GM23338 (cell line): ENCODE data around the gene SCN2B. TPM values are rescaled to one million over a fixed set of nuclear protein-coding genes. Genes with fewer than 3 reads are reported as not detected.

Experiments
- ATAC-seq: fragments of 200-7000 bp; cut with Tn5 transposase; 3 replicates; pipeline ENCODE4 v1.9.1; 2020
- DNase-seq: peaks from one replicate; pipeline ENCODE4 v3.0.0-alpha.2; 2015; ENCODE audit warnings: low spot score
- H2AFZ ChIP-seq: fragments of 200-600 bp; sonication (generic); 2 replicates; pipeline ENCODE4 v1.8.0; 2016; ENCODE audit warnings: antibody characterized with exemption, mild to moderate bottlenecking, moderate library complexity
- H3F3A ChIP-seq: fragments of 200-600 bp; sonication (generic); replicated peaks from 2 replicates; pipeline ENCODE4 v1.8.0; 2017; ENCODE audit warnings: antibody characterized with exemption, mixed run types, low read depth
- H3K27ac ChIP-seq: fragments of 200-600 bp; sonication (generic); 2 replicates; pipeline ENCODE4 v1.6.1; 2016; ENCODE audit warnings: low read depth
- H3K27me3 ChIP-seq: fragments of 200-600 bp; sonication (generic); 2 replicates; pipeline ENCODE4 v1.8.0; 2016; ENCODE audit warnings: mild to moderate bottlenecking, mixed run types, moderate library complexity; ENCODE audit not compliant: insufficient read depth
- H3K36me3 ChIP-seq: fragments of 200-600 bp; sonication (generic); 2 replicates; pipeline ENCODE4 v1.8.0; 2016; ENCODE audit warnings: mild to moderate bottlenecking; ENCODE audit not compliant: insufficient read depth
- H3K4me1 ChIP-seq: fragments of 200-600 bp; sonication (generic); 2 replicates; pipeline ENCODE4 v1.8.0; 2016; ENCODE audit warnings: mild to moderate bottlenecking, moderate library complexity; ENCODE audit not compliant: insufficient read depth
- H3K4me2 ChIP-seq: fragments of 200-600 bp; sonication (generic); 2 replicates; pipeline ENCODE4 v1.7.1; 2017; ENCODE audit warnings: mixed run types
- H3K4me3 ChIP-seq: fragments of 200-600 bp; sonication (generic); 2 replicates; pipeline ENCODE4 v1.6.1; 2016; ENCODE audit warnings: mixed run types
- H3K79me2 ChIP-seq: fragments of 200-600 bp; sonication (generic); replicated peaks from 2 replicates; pipeline ENCODE4 v1.8.0; 2017; ENCODE audit warnings: mild to moderate bottlenecking; ENCODE audit not compliant: insufficient read depth
- H3K9me2 ChIP-seq: fragments of 200-600 bp; sonication (generic); 2 replicates; pipeline ENCODE4 v1.8.0; 2017; ENCODE audit not compliant: insufficient read depth
- H4K20me1 ChIP-seq: fragments of 200-600 bp; sonication (generic); replicated peaks from 2 replicates; pipeline ENCODE4 v1.8.0; 2017; ENCODE audit warnings: mild to moderate bottlenecking; ENCODE audit not compliant: insufficient read depth
- H3K27ac Mint-ChIP-seq: 2 replicates; pipeline ENCODE4 v1.8.0; 2020; ENCODE audit warnings: inconsistent platforms, mild to moderate bottlenecking, moderate library complexity, mixed read lengths
- H3K27me3 Mint-ChIP-seq: 3 replicates; pipeline ENCODE4 v1.8.0; 2022; ENCODE audit warnings: low read depth, mild to moderate bottlenecking, moderate library complexity, mixed read lengths, inconsistent platforms; ENCODE audit not compliant: insufficient read depth, poor library complexity
- H3K36me3 Mint-ChIP-seq: 3 replicates; pipeline ENCODE4 v1.8.0; 2021; ENCODE audit warnings: low read depth, mild to moderate bottlenecking, inconsistent platforms, moderate library complexity, mixed read lengths
- H3K4me1 Mint-ChIP-seq: 3 replicates; pipeline ENCODE4 v1.8.0; 2020; ENCODE audit warnings: mild to moderate bottlenecking, inconsistent platforms, mixed read lengths
- H3K4me3 Mint-ChIP-seq: 3 replicates; pipeline ENCODE4 v1.8.0; 2021; ENCODE audit warnings: moderate library complexity, mild to moderate bottlenecking, inconsistent platforms, mixed read lengths
- H3K9me3 Mint-ChIP-seq: 3 replicates; pipeline ENCODE4 v1.8.0; 2020; ENCODE audit warnings: moderate library complexity, mild to moderate bottlenecking, inconsistent platforms, mixed read lengths
- ETS1 ChIP-seq: IDR thresholded peaks from 2 replicates; pipeline ENCODE4 v1.6.1; 2016; ENCODE audit warnings: antibody characterized with exemption
- EZH2 ChIP-seq: fragments of 200-600 bp; sonication (generic); IDR thresholded peaks from one replicate; pipeline ENCODE4 v1.8.0; 2017; ENCODE audit warnings: antibody characterized with exemption, mild to moderate bottlenecking, low read depth; ENCODE audit not compliant: unreplicated experiment
- NANOG ChIP-seq: IDR thresholded peaks from 2 replicates; pipeline ENCODE4 v1.6.1; 2016; ENCODE audit warnings: antibody characterized with exemption, borderline replicate concordance
- POLR2AphosphoS5 ChIP-seq: IDR thresholded peaks from 2 replicates; pipeline ENCODE4 v1.6.1; 2016; ENCODE audit warnings: antibody characterized with exemption, low read depth
- ZNF114 ChIP-seq: fragments of 250-450 bp; sonication (Bioruptor Pico); IDR thresholded peaks from 2 replicates; pipeline ENCODE4 v1.5.0; 2020; ENCODE audit warnings: mild to moderate bottlenecking, moderate library complexity
- ZNF331 ChIP-seq: fragments of 250-450 bp; sonication (Bioruptor Pico); IDR thresholded peaks from 2 replicates; pipeline ENCODE4 v1.5.0; 2020; ENCODE audit warnings: low read depth, mild to moderate bottlenecking, moderate library complexity
- ZNF462 ChIP-seq: fragments of 250-450 bp; sonication (Bioruptor Pico); IDR thresholded peaks from 2 replicates; pipeline ENCODE4 v1.5.0; 2020; ENCODE audit warnings: mild to moderate bottlenecking, moderate library complexity
- polyA plus RNA-seq: library from polyadenylated mRNA; unstranded; fragments of >200 nt; fragmentation: Nextera tagmentation; extraction: Ambion mirVana; gene quantifications from 2 replicates; pipeline ENCODE4 v1.2.1, GENCODE V29; 2016
- total RNA-seq: library from RNA; depleted of rRNA; stranded (reverse); fragments of >200 nt; shearing (Covaris generic); gene quantifications from 2 replicates; pipeline ENCODE4 v1.2.3, GENCODE V29; 2014

Gene SCN2B
- total and polyA plus RNA-seq, 2 experiments from 2014 or later: 0.03 TPM; not detected in 1

GRCh38 chr11:118221419-118221818 is 45.0 kb upstream of the SCN2B start (continued):
- TF ChIP-seq ZNF462: no peak
- no peak for TF ChIP-seq NANOG
- TF ChIP-seq POLR2AphosphoS5: no peak
- no peak for TF ChIP-seq ETS1
- TF ChIP-seq ZNF331: no peak
- no peak for TF ChIP-seq EZH2

- no peaks in the 10 kb centered on the region for H3K27me3 ChIP-seq
- H2AFZ ChIP-seq: no peak overlapping the region
- ATAC-seq: no peak
These were observed 43.3 kb upstream of the SCN2B start for GRCh38 chr11:118219732-118220131.

More at GRCh38 chr11:118219732-118220131, 43.3 kb upstream of the SCN2B start:
- Histone ChIP-seq H3K4me3 (no peak overlapping the region), H3K27ac (no peak overlapping the region), H4K20me1 (no peaks in the 10 kb centered on the region), H3K4me2 (no peak overlapping the region), H3K79me2 (no peaks in the 10 kb centered on the region), H3K9me2 (no peaks in the 10 kb centered on the region), H3F3A (no peaks in the 10 kb centered on the region), H3K4me1 (peaks cover 4% of the 10 kb centered on the region; the same call in 1 of the 2 replicates), H3K36me3 (no peaks in the 10 kb centered on the region)
- Mint-ChIP-seq H3K4me3 (no peak overlapping the region), H3K27me3 (no peaks in the 10 kb centered on the region), H3K36me3 (no peaks in the 10 kb centered on the region), H3K4me1 (peaks cover 3% of the 10 kb centered on the region; the same call in 2 of the 3 replicates), H3K27ac (no peak overlapping the region), H3K9me3 (no peaks in the 10 kb centered on the region)
- no peak for DNase-seq
- no peak for TF ChIP-seq ZNF114 (CRISPR knock-in tag)
